Stimulated activated CD8-positive, alpha-beta memory T cell treated with anti-CD3 and anti-CD28 coated beads, Interleukin-12 subunit alpha, Interleukin-12 subunit beta, amount 100 ng/mL, for 4 hours (primary cell): Measurements from ENCODE around the gene CDC23.
"Not testable (repeated sequence)": the region's sequence is repeated elsewhere in the genome, so short reads cannot be mapped to it uniquely, and the experiment has no call there.

Source experiments
- DNase-seq: peaks from one replicate; pipeline ENCODE4 v3.0.0-alpha.2; 2020; ENCODE audit warnings: low read depth

Gene CDC23

GRCh38 chr5:138210985-138211384, 2.1 kb downstream of the CDC23 start:
- DNase-seq: no peak

GRCh38 chr5:138193859-138194258, 19.3 kb downstream of the CDC23 start:
- DNase-seq: not testable (repeated sequence)

- DNase-seq: no peak
These were observed 20.3 kb downstream of the CDC23 start for GRCh38 chr5:138192826-138193225.

GRCh38 chr5:138188626-138189025, 24.5 kb downstream of the CDC23 start:
- DNase-seq: no peak

- DNase-seq: no peak
These were observed 27.1 kb downstream of the CDC23 start for GRCh38 chr5:138186002-138186447.

- DNase-seq: no peak
These were observed 30.3 kb downstream of the CDC23 start for GRCh38 chr5:138182808-138183207.

- no peak for DNase-seq
These were observed 32.3 kb downstream of the CDC23 start for GRCh38 chr5:138180841-138181240.

- no peak for DNase-seq
These were observed 32.8 kb downstream of the CDC23 start for GRCh38 chr5:138180183-138180782.

- no peak for DNase-seq
These were observed 33.8 kb downstream of the CDC23 start for GRCh38 chr5:138179277-138179857.

GRCh38 chr5:138178516-138179276, 34.4 kb downstream of the CDC23 start, which contains the start of the genes BRD8 and KIF20A:
BRD8 (minus strand) TSS chr5:138178630; CDS start chr5:138178614, 16 bp downstream.
KIF20A (plus strand) TSS chr5:138179112; CDS start chr5:138179681, 569 bp downstream.
- peak; percentile 67 for DNase-seq

GRCh38 chr5:138177941-138178515, 35.1 kb downstream of the CDC23 start:
- no peak for DNase-seq

GRCh38 chr5:138170299-138170698, 42.8 kb downstream of the CDC23 start:
- DNase-seq: no peak

GRCh38 chr5:138169124-138169523, 44.0 kb downstream of the CDC23 start:
- no peak for DNase-seq

- no peak for DNase-seq
These were observed 49.4 kb downstream of the CDC23 start for GRCh38 chr5:138163721-138164120.

GRCh38 chr5:138160706-138161105, 52.4 kb downstream of the CDC23 start:
- DNase-seq: no peak

GRCh38 chr5:138159666-138160065, 53.5 kb downstream of the CDC23 start:
- no peak for DNase-seq

- DNase-seq: no peak
These were observed 55.5 kb downstream of the CDC23 start for GRCh38 chr5:138157626-138158025.

GRCh38 chr5:138155977-138156376, 57.1 kb downstream of the CDC23 start:
- not testable (repeated sequence) for DNase-seq

GRCh38 chr5:138149530-138149929, 63.6 kb downstream of the CDC23 start:
- no peak for DNase-seq

- no peak for DNase-seq
These were observed 64.3 kb downstream of the CDC23 start for GRCh38 chr5:138148811-138149210.

GRCh38 chr5:138143578-138143977, 69.5 kb downstream of the CDC23 start:
- not testable (repeated sequence) for DNase-seq

GRCh38 chr5:138141734-138142133, 71.4 kb downstream of the CDC23 start:
- DNase-seq: no peak

GRCh38 chr5:138140268-138140667, 72.9 kb downstream of the CDC23 start:
- DNase-seq: no peak
